ENCODE results near the gene SEMA3C.

- TF ChIP-seq CTCF (IDR thresholded peaks at IDR 0.05): no peak
- TF ChIP-seq POLR2A (IDR thresholded peaks at IDR 0.05): no peak
Measured at GRCh38 chr7:80724249-80724871, 194.5 kb downstream of the SEMA3C start.

Measured in upper lobe of left lung (tissue), 4 donors.